K562 (cell line): ENCODE data around the gene SLC13A4. TPM values are rescaled to one million over a fixed set of nuclear protein-coding genes. Genes with fewer than 3 reads are reported as not detected.
A peak's percentile ranks its signal among the peaks of the same experiment; 100 is the strongest.

ENCODE experiments used
- ASH1L ChIP-seq: fragments of 450-650 bp; IDR thresholded peaks from 2 replicates; pipeline ENCODE4 v1.6.1; 2018; ENCODE audit warnings: borderline replicate concordance, mild to moderate bottlenecking, low read depth; ENCODE audit not compliant: partially characterized antibody
- ATF2 ChIP-seq: sonication (generic); formaldehyde crosslinking; IDR thresholded peaks from 2 replicates; pipeline ENCODE4 v1.8.1; 2022; ENCODE audit warnings: missing genetic modification reagents
- BRCA1 ChIP-seq, 2 experiments: fragments of 450-650 bp in 1 of 2; sonication (generic) in 1 of 2; formaldehyde crosslinking in 1 of 2; IDR thresholded peaks; 2 replicates each; pipeline versions ENCODE4 v1.5.0 to v1.6.1; 2017 to 2020; ENCODE audit warnings: mild to moderate bottlenecking in 1 of 2, missing genetic modification reagents in 1 of 2
- CBX8 ChIP-seq: fragments of 200-600 bp; sonication (generic); IDR thresholded peaks from 2 replicates; pipeline ENCODE4 v1.6.1; 2012; ENCODE audit warnings: borderline replicate concordance, mixed run types, low read depth, mild to moderate bottlenecking, moderate library complexity, mixed read lengths, low read length, control low read depth, inconsistent platforms; ENCODE audit not compliant: poor library complexity, severe bottlenecking; ENCODE audit errors: extremely low read depth
- CEBPG ChIP-seq, 3 experiments: fragments of 200-800 bp in 1 of 3; sonication (Bioruptor generic) in 1 of 3; sonication (generic) in 1 of 3; formaldehyde crosslinking in 1 of 3; IDR thresholded peaks in 2 of 3; conservative IDR thresholded peaks in 1 of 3; 2 replicates each; pipeline versions ENCODE4 v1.6.1 to v1.8.0; 2016 to 2022; ENCODE audit warnings: missing compliant biosample characterization in 2 of 3, missing genetic modification characterization in 2 of 3, mild to moderate bottlenecking in 1 of 3, missing genetic modification reagents in 1 of 3
- CREB5 ChIP-seq: fragments of 250-450 bp; sonication (Bioruptor Pico); IDR thresholded peaks from 2 replicates; pipeline ENCODE4 v1.5.0; 2020; ENCODE audit warnings: mild to moderate bottlenecking
- EZH2 ChIP-seq: IDR thresholded peaks from 2 replicates; pipeline ENCODE4 v1.6.1; 2012; ENCODE audit warnings: low read depth, mild to moderate bottlenecking, inconsistent platforms, low read length, borderline replicate concordance
- FOXJ3 ChIP-seq: sonication (generic); formaldehyde crosslinking; IDR thresholded peaks from 2 replicates; pipeline ENCODE4 v1.4.0; 2020; ENCODE audit warnings: mild to moderate bottlenecking, missing genetic modification reagents
- HMBOX1 ChIP-seq: sonication (generic); IDR thresholded peaks from 2 replicates; pipeline ENCODE4 v1.6.1; 2016
- KHSRP ChIP-seq: fragments of 450-650 bp; IDR thresholded peaks from 2 replicates; pipeline ENCODE4 v1.6.1; 2017
- MYNN ChIP-seq, 2 experiments: sonication (generic); formaldehyde crosslinking in 1 of 2; IDR thresholded peaks; 2 replicates each; pipeline versions ENCODE4 v1.5.0 to v1.6.1; 2016 to 2020; ENCODE audit warnings: antibody characterized with exemption in 1 of 2, missing genetic modification reagents in 1 of 2
- POLR2H ChIP-seq: IDR thresholded peaks from 2 replicates; pipeline ENCODE4 v1.6.1; 2016; ENCODE audit warnings: missing genetic modification characterization, low read depth, mild to moderate bottlenecking, control low read depth, missing compliant biosample characterization, moderate library complexity
- PRPF4 ChIP-seq: fragments of 200-400 bp; formaldehyde crosslinking; IDR thresholded peaks from one replicate; pipeline ENCODE4 v1.6.1; 2017; ENCODE audit warnings: low read length, low read depth, mild to moderate bottlenecking; ENCODE audit not compliant: insufficient read depth, poor library complexity, severe bottlenecking
- SMAD2 ChIP-seq: fragments of 150-350 bp; IDR thresholded peaks from 2 replicates; pipeline ENCODE4 v1.6.1; 2014; ENCODE audit warnings: low read depth, mild to moderate bottlenecking, low read length
- SMARCA4 ChIP-seq: fragments of 450-650 bp; IDR thresholded peaks from 2 replicates; pipeline ENCODE4 v1.6.1; 2016
- TEAD2 ChIP-seq: fragments of 450-650 bp; IDR thresholded peaks from 2 replicates; pipeline ENCODE4 v1.6.1; 2016; ENCODE audit warnings: missing genetic modification characterization, control low read depth, missing compliant biosample characterization
- ZKSCAN1 ChIP-seq: fragments of 150-350 bp; IDR thresholded peaks from 2 replicates; pipeline ENCODE4 v1.6.1; 2016; ENCODE audit warnings: low read depth, low read length
- ZNF444 ChIP-seq: fragments of 250-450 bp; sonication (Bioruptor Pico); IDR thresholded peaks from 2 replicates; pipeline ENCODE4 v1.4.0; 2020; ENCODE audit warnings: mild to moderate bottlenecking, moderate library complexity
- ZNF511 ChIP-seq: sonication (generic); formaldehyde crosslinking; IDR thresholded peaks from 2 replicates; pipeline ENCODE4 v1.8.0; 2022; ENCODE audit warnings: mild to moderate bottlenecking, missing genetic modification reagents
- ZNF583 ChIP-seq: fragments of 250-450 bp; sonication (Bioruptor Pico); IDR thresholded peaks from 2 replicates; pipeline ENCODE4 v1.4.0; 2020
- polyA plus RNA-seq, 8 experiments: library from polyadenylated mRNA; depleted of rRNA in 4 of 8; stranded (reverse) in 5 of 8; unstranded in 3 of 8; fragments of >200 nt; fragmentation: Nextera tagmentation in 2 of 8; fragmentation: Illumina TruSeq in 1 of 8; extraction: Ambion mirVana in 2 of 8; extraction: Trizol in 1 of 8; gene quantifications; 2 replicates each; pipeline versions ENCODE4 v1.2.1 to v1.2.3, GENCODE V29; 2011 to 2014; ENCODE audit warnings: inconsistent platforms in 1 of 8, missing spikeins in 1 of 8
- total RNA-seq, 7 experiments: library from RNA; depleted of rRNA in 6 of 7; stranded (reverse); fragments of >200 nt in 6 of 7; fragmentation: Illumina TruSeq in 2 of 7; extraction: Trizol in 2 of 7; gene quantifications; 2 replicates each; pipeline versions ENCODE4 v1.2.1 to v1.2.3, GENCODE V29; 2011 to 2021; ENCODE audit warnings: low replicate concordance in 1 of 7

Gene SLC13A4
- total and polyA plus RNA-seq, 9 of the 15 experiments (the other 6 are each of a cell fraction or from before 2014, with no cell fraction given): 0.11 to 1.0 (median 0.36) TPM

- no peak for TF ChIP-seq CEBPG (CRISPR knock-in tag; IDR thresholded peaks at IDR 0.05)
- peak; percentile 29 to 91; a peak in 2 of 4 replicates for TF ChIP-seq CEBPG (tag; conservative IDR thresholded peaks at IDR 0.05 in 1 of 2, IDR thresholded peaks at IDR 0.05 in 1 of 2)
- no peak for TF ChIP-seq BRCA1 (IDR thresholded peaks at IDR 0.05)
- no peak for TF ChIP-seq BRCA1 (CRISPR knock-in tag; IDR thresholded peaks at IDR 0.05)
- no peak for TF ChIP-seq ZNF444 (CRISPR knock-in tag)
- no peak for TF ChIP-seq PRPF4
- TF ChIP-seq ASH1L: no peak
- no peak for TF ChIP-seq TEAD2 (tag)
- TF ChIP-seq HMBOX1: 0 out of 2 replicates have a peak, but pooled peaks have one; percentile 19
- TF ChIP-seq ZKSCAN1: no peak
- no peak for TF ChIP-seq CREB5
- no peak for TF ChIP-seq POLR2H
- TF ChIP-seq MYNN (IDR thresholded peaks at IDR 0.05): no peak
- no peak for TF ChIP-seq MYNN (CRISPR knock-in tag; IDR thresholded peaks at IDR 0.05)
- no peak for TF ChIP-seq ATF2
- no peak for TF ChIP-seq EZH2
- no peak for TF ChIP-seq ZNF511 (CRISPR knock-in tag)
- TF ChIP-seq ZNF583 (CRISPR knock-in tag): no peak
- no peak for TF ChIP-seq CBX8
- TF ChIP-seq KHSRP: no peak
- no peak for TF ChIP-seq FOXJ3 (CRISPR knock-in tag)
- no peak for TF ChIP-seq SMARCA4
- TF ChIP-seq SMAD2: no peak
- TF ChIP-seq, all 486 proteins: peak for 6
These were observed 21.0 kb downstream of the SLC13A4 start (continued) for GRCh38 chr7:135706858-135707569.
